Stomach (tissue), 9 donors: Measurements from ENCODE around the gene SELENOH. TPM values are rescaled to one million over a fixed set of nuclear protein-coding genes. Genes with fewer than 3 reads are reported as not detected.

ENCODE experiments used
- DNase-seq, 2 donors: peaks; one replicate each; pipeline versions ENCODE4 v3.0.0 to v3.0.0-alpha.2; 2013 to 2019
- H3K27ac ChIP-seq, 5 donors: fragments of 200-600 bp in 4 of 5; sonication (generic) in 4 of 5; one replicate each; pipeline ENCODE4 v1.5.1; 2013 to 2019; ENCODE audit warnings: mild to moderate bottlenecking in 1 of 5, moderate library complexity in 1 of 5
- H3K27me3 ChIP-seq, 3 donors: fragments of 200-600 bp; sonication (generic); one replicate each; pipeline ENCODE4 v1.5.1; 2017 to 2019; ENCODE audit warnings: mixed run types in 1 of 3
- H3K36me3 ChIP-seq, 4 donors: fragments of 200-600 bp; sonication (generic); 1 replicate in 3 of 4; 2 replicates in 1 of 4; pipeline ENCODE4 v1.5.1; 2016 to 2019
- H3K4me1 ChIP-seq, 4 donors: fragments of 200-600 bp; sonication (generic); one replicate each; pipeline ENCODE4 v1.5.1; 2016 to 2019
- H3K4me3 ChIP-seq, 4 donors: fragments of 200-600 bp; sonication (generic) in 3 of 4; one replicate each; pipeline ENCODE4 v1.5.1; 2016 to 2019; ENCODE audit warnings: mild to moderate bottlenecking in 1 of 4
- H3K9me3 ChIP-seq, 4 donors: fragments of 200-600 bp; sonication (generic); one replicate each; pipeline ENCODE4 v1.5.1; 2016 to 2019
- CTCF ChIP-seq, 7 experiments: fragments of 450-650 bp in 4 of 7; fragments of 200-600 bp in 3 of 7; sonication (generic) in 3 of 7; IDR thresholded peaks; one replicate each; pipeline ENCODE4 v1.5.1; 2016 to 2019; ENCODE audit warnings: antibody characterized with exemption in 7 of 7, control low read depth in 2 of 7, mild to moderate bottlenecking in 1 of 7
- EP300 ChIP-seq: sonication (generic); formaldehyde crosslinking; IDR thresholded peaks from one replicate; pipeline ENCODE4 v1.6.1; 2017; ENCODE audit warnings: antibody characterized with exemption
- POLR2A ChIP-seq, 4 donors: fragments of 450-650 bp; IDR thresholded peaks; one replicate each; pipeline ENCODE4 v1.6.1; 2016; ENCODE audit warnings: antibody characterized with exemption in 4 of 4, control low read depth in 2 of 4, mild to moderate bottlenecking in 1 of 4, moderate library complexity in 1 of 4
- POLR2AphosphoS5 ChIP-seq, 3 donors: sonication (generic); formaldehyde crosslinking; IDR thresholded peaks; one replicate each; pipeline ENCODE4 v1.6.1; 2016; ENCODE audit warnings: antibody characterized with exemption in 3 of 3
- WGBS, 5 donors: extraction: QIAGEN DNeasy Blood & Tissue Kit in 3 of 5; methylation state at CpG; one replicate each; pipeline versions ENCODE4 v1.1.5 to v1.1.7; 2013 to 2018; 5-methylcytosine and 5-hydroxymethylcytosine counted together
- intact Hi-C: fragments of 100-400 bp; cut with DNase I; formaldehyde crosslinking; loops from one replicate; pipeline ENCODE4 v1.15.1; 2023; ENCODE audit warnings: low total_unique reads
- polyA plus RNA-seq, 3 donors: library from polyadenylated mRNA; stranded (reverse); fragments of 200-250 nt; gene quantifications; one replicate each; pipeline ENCODE4 v1.2.3, GENCODE V29; 2013
- total RNA-seq, 5 donors: library from RNA; depleted of rRNA; stranded (reverse); fragments of >200 nt; gene quantifications; one replicate each; pipeline versions ENCODE4 v1.1.0 to v1.2.3, GENCODE V29; 2014 to 2016
- donor health status: healthy with polysubstance abuse.
- donor health status: Bipolar disorder and iron deficiency.
- donor health status: healthy.

Gene SELENOH
- total and polyA plus RNA-seq, 8 donors = 33.8 to 234 (median 171) TPM

- peak overlapping the region in 1 of 5 donors; percentile 16 for H3K27ac ChIP-seq
Observed at GRCh38 chr11:57735619-57736298, 5.5 kb upstream of the SELENOH start.

GRCh38 chr11:57742087-57742452 lies 779 bp downstream of the SELENOH start:
- no peaks in the 10 kb centered on the region for H3K27me3 ChIP-seq
- 1 to 7% (median 1%) methylated on average over 10 of the region's 10 CpGs for WGBS, 5 donors
- peaks cover 9 to 27% (median 21%) of the 10 kb centered on the region in 4 donors for H3K4me1 ChIP-seq
- peaks cover 40 to 80% (median 72%) of the 10 kb centered on the region in 4 donors for H3K36me3 ChIP-seq
- intact Hi-C loops = no loop called here
- no peak for DNase-seq
- H3K27ac ChIP-seq = peak overlapping the region; percentile 89 to 97 (median 92)
- no peaks in the 10 kb centered on the region for H3K9me3 ChIP-seq
- no peak for TF ChIP-seq POLR2AphosphoS5 (IDR thresholded peaks at IDR 0.05)
- no peak for TF ChIP-seq POLR2A (IDR thresholded peaks at IDR 0.05)
- no peak for TF ChIP-seq EP300
- no peak for TF ChIP-seq CTCF (IDR thresholded peaks at IDR 0.05)
- peak overlapping the region; percentile 81 to 92 (median 88) for H3K4me3 ChIP-seq

More at GRCh38 chr11:57735619-57736298, 5.5 kb upstream of the SELENOH start:
- peaks cover 0 to 24% (median 9%) of the 10 kb centered on the region in 4 donors for H3K4me1 ChIP-seq
- no peaks in the 10 kb centered on the region for H3K9me3 ChIP-seq
- H3K27me3 ChIP-seq = no peaks in the 10 kb centered on the region
- intact Hi-C loops = no loop called here
- peaks cover 15 to 58% (median 43%) of the 10 kb centered on the region in 4 donors for H3K36me3 ChIP-seq
- DNase-seq = peak in 1 of 2 donors; percentile 57
- H3K4me3 ChIP-seq = no peak overlapping the region
- 49 to 62% (median 54%) methylated on average over 3 of the region's 3 CpGs for WGBS, 5 donors
- no peak for TF ChIP-seq EP300
- no peak for TF ChIP-seq CTCF (IDR thresholded peaks at IDR 0.05)
- TF ChIP-seq POLR2A (IDR thresholded peaks at IDR 0.05) = no peak
- peak in 1 of 3 donors; percentile 15 for TF ChIP-seq POLR2AphosphoS5 (IDR thresholded peaks at IDR 0.05)

GRCh38 chr11:57744357-57744756 lies 3.1 kb downstream of the SELENOH start:
- WGBS, 5 donors = 83 to 96% (median 90%) methylated on average over 2 of the region's 2 CpGs
- Histone ChIP-seq H3K4me3 (no peak overlapping the region), H3K9me3 (no peaks in the 10 kb centered on the region), H3K27me3 (no peaks in the 10 kb centered on the region), H3K4me1 (peaks cover 9 to 27% (median 21%) of the 10 kb centered on the region in 4 donors), H3K36me3 (peaks cover 26 to 66% (median 52%) of the 10 kb centered on the region in 4 donors), H3K27ac (no peak overlapping the region)
- intact Hi-C loops = no loop called here
- DNase-seq = no peak
- TF ChIP-seq POLR2A (IDR thresholded peaks at IDR 0.05) (no peak), EP300 (no peak), POLR2AphosphoS5 (IDR thresholded peaks at IDR 0.05) (no peak), CTCF (IDR thresholded peaks at IDR 0.05) (no peak)

- DNase-seq = no peak
- Histone ChIP-seq H3K27me3 (no peaks in the 10 kb centered on the region), H3K27ac (no peak overlapping the region), H3K36me3 (peaks cover 26 to 63% (median 48%) of the 10 kb centered on the region in 4 donors), H3K4me1 (peaks cover 9 to 27% (median 21%) of the 10 kb centered on the region in 4 donors), H3K9me3 (no peaks in the 10 kb centered on the region), H3K4me3 (no peak overlapping the region)
- TF ChIP-seq POLR2A (IDR thresholded peaks at IDR 0.05) (no peak), CTCF (IDR thresholded peaks at IDR 0.05) (no peak), EP300 (no peak), POLR2AphosphoS5 (IDR thresholded peaks at IDR 0.05) (no peak)
- WGBS, 5 donors = 71 to 83% (median 74%) methylated on average over 5 of the region's 5 CpGs
- intact Hi-C loops = no loop called here
Observed at GRCh38 chr11:57745206-57745605, 3.9 kb downstream of the SELENOH start.
